GM12878 (cell line): ENCODE data around the gene FAM110A. TPM values are rescaled to one million over a fixed set of nuclear protein-coding genes. Genes with fewer than 3 reads are reported as not detected.

Source experiments
- ATAC-seq: fragments of 200-7000 bp; cut with Tn5 transposase; 3 replicates; pipeline ENCODE4 v1.9.1; 2020; ENCODE audit warnings: mild to moderate bottlenecking, moderate library complexity
- BruUV-seq: library from RNA; stranded (reverse); fragments of 400-500 nt; replicated peaks from 2 replicates; lab custom pipeline; 2021; lab: Mats Ljungman, UMichigan
- CTCF ChIA-PET: fragments of 300-600 bp; sonication (Branson Sonifier 250); formaldehyde crosslinking; extraction: SDS; loops from one replicate; lab custom pipeline; 2021; ENCODE audit warnings: inconsistent platforms; lab: Yijun Ruan, JAX
- POLR2A ChIA-PET: fragments of 350-600 bp; formaldehyde crosslinking; extraction: SDS; loops from one replicate; lab custom pipeline; 2021; ENCODE audit warnings: inconsistent platforms; lab: Charles Lee
- RAD21 ChIA-PET: fragments of 300-600 bp; sonication (Branson Sonifier 250); formaldehyde crosslinking; loops from one replicate; lab custom pipeline; 2023; ENCODE audit warnings: antibody characterized with exemption; ENCODE audit not compliant: unreplicated experiment; lab: Charles Lee
- SMC1A ChIA-PET: fragments of 300-600 bp; sonication (Branson Sonifier 250); formaldehyde crosslinking; loops from one replicate; lab custom pipeline; 2023; ENCODE audit not compliant: unreplicated experiment, uncharacterized antibody; lab: Charles Lee
- DNase-seq: peaks from one replicate; pipeline ENCODE4 v3.0.0-alpha.2; 2011; ENCODE audit warnings: low read depth, low spot score
- FAIRE-seq: peaks from 3 replicates; lab custom pipeline; 2011; peaks lifted over from hg19 to GRCh38; lab: Jason Lieb, UNC
- H2AFZ ChIP-seq: 2 replicates; pipeline ENCODE4 v1.6.0; 2011; ENCODE audit warnings: low read depth, low read length, control low read depth; ENCODE audit not compliant: control insufficient read depth
- H3K27ac ChIP-seq: 2 replicates; pipeline ENCODE4 v1.5.1; 2011; ENCODE audit warnings: control low read depth; ENCODE audit not compliant: control insufficient read depth, insufficient read depth
- H3K27me3 ChIP-seq, 2 experiments: replicated peaks in 1 of 2; 2 replicates each; pipeline versions ENCODE4 v1.6.0 to v1.6.1; 2011; ENCODE audit warnings: low read length in 1 of 2; ENCODE audit not compliant: control insufficient read depth in 2 of 2, insufficient read depth in 2 of 2
- H3K36me3 ChIP-seq, 2 experiments: 2 replicates each; pipeline ENCODE4 v1.5.1; 2011; ENCODE audit warnings: low read length in 1 of 2; ENCODE audit not compliant: control insufficient read depth in 2 of 2, insufficient read depth in 2 of 2
- H3K4me1 ChIP-seq: 2 replicates; pipeline ENCODE4 v1.6.1; 2011; ENCODE audit warnings: mild to moderate bottlenecking, low read length, moderate library complexity, mixed read lengths; ENCODE audit not compliant: control insufficient read depth, insufficient read depth
- H3K4me2 ChIP-seq: 2 replicates; pipeline ENCODE4 v1.6.0; 2011; ENCODE audit warnings: control low read depth; ENCODE audit not compliant: control insufficient read depth, insufficient read depth
- H3K4me3 ChIP-seq: fragments of 200-600 bp; sonication (generic); 2 replicates; pipeline ENCODE4 v1.5.1; 2016
- H3K79me2 ChIP-seq: 2 replicates; pipeline ENCODE4 v1.6.0; 2011; ENCODE audit warnings: low read length; ENCODE audit not compliant: control insufficient read depth, insufficient read depth
- H3K9ac ChIP-seq: 2 replicates; pipeline ENCODE4 v1.8.0; 2011; ENCODE audit warnings: low read length, control low read depth, mixed read lengths; ENCODE audit not compliant: control insufficient read depth, insufficient read depth
- H3K9me3 ChIP-seq: replicated peaks from 3 replicates; pipeline ENCODE4 v1.5.1; 2011; ENCODE audit warnings: mild to moderate bottlenecking, low read length; ENCODE audit not compliant: control insufficient read depth, insufficient read depth
- H4K20me1 ChIP-seq: 2 replicates; pipeline ENCODE4 v1.6.0; 2011; ENCODE audit not compliant: control insufficient read depth, insufficient read depth
- BHLHE40 ChIP-seq, 2 experiments: fragments of 450-650 bp in 1 of 2; IDR thresholded peaks; 2 replicates each; pipeline ENCODE4 v1.6.1; 2011 to 2017; ENCODE audit warnings: low read depth in 2 of 2, borderline replicate concordance in 1 of 2, improper control_type of control experiment in 1 of 2, low read length in 1 of 2, mild to moderate bottlenecking in 1 of 2
- CHD4 ChIP-seq: fragments of 200-600 bp; sonication (generic); IDR thresholded peaks from 2 replicates; pipeline ENCODE4 v1.6.1; 2016; ENCODE audit warnings: mild to moderate bottlenecking
- EED ChIP-seq: sonication (generic); IDR thresholded peaks from 2 replicates; pipeline ENCODE4 v1.6.1; 2016; ENCODE audit warnings: antibody characterized with exemption, low read depth
- HDAC6 ChIP-seq: fragments of 200-600 bp; sonication (generic); IDR thresholded peaks from one replicate; pipeline ENCODE4 v1.8.0; 2017; ENCODE audit warnings: antibody characterized with exemption; ENCODE audit not compliant: unreplicated experiment
- TAF1 ChIP-seq: IDR thresholded peaks from 2 replicates; pipeline ENCODE4 v1.6.1; 2011; ENCODE audit warnings: mild to moderate bottlenecking, low read depth, low read length, borderline replicate concordance
- WGBS: methylation state at CpG from one replicate; pipeline ENCODE4 v1.1.6; 2016; ENCODE audit warnings: low lambda C conversion rate; ENCODE audit not compliant: insufficient replicate concordance, insufficient coverage; ENCODE audit errors: missing lambda C conversion rate; 5-methylcytosine and 5-hydroxymethylcytosine counted together
- in situ Hi-C: fragments of 300-500 bp; cut with MboI; formaldehyde crosslinking; loops from 9 replicates; pipeline ENCODE4 v1.14.3; 2018; ENCODE audit warnings: mixed read lengths
- intact Hi-C: fragments of 100-400 bp; cut with micrococcal nuclease; formaldehyde crosslinking; loops from one replicate; pipeline ENCODE4 v1.14.2; 2022; ENCODE audit not compliant: unreplicated experiment
- polyA plus RNA-seq, 11 experiments: library from polyadenylated mRNA; depleted of rRNA in 4 of 11; unstranded in 6 of 11; stranded (reverse) in 5 of 11; fragments of >200 nt; fragmentation: Nextera tagmentation in 4 of 11; fragmentation: Illumina TruSeq in 1 of 11; extraction: Ambion mirVana in 4 of 11; extraction: Trizol in 1 of 11; gene quantifications; 1 replicate in 1 of 11; 2 replicates in 10 of 11; pipeline versions ENCODE4 v1.2.1 to v1.2.3, GENCODE V29; 2011 to 2016; ENCODE audit warnings: inconsistent platforms in 2 of 11, missing spikeins in 2 of 11, low read depth in 1 of 11
- total RNA-seq, 4 experiments: library from RNA; depleted of rRNA in 3 of 4; stranded (reverse); fragments of >200 nt in 3 of 4; fragmentation: Illumina TruSeq in 1 of 4; extraction: Trizol in 1 of 4; gene quantifications; 2 replicates each; pipeline versions ENCODE4 v1.2.1 to v1.2.3, GENCODE V29; 2013 to 2021
- TF ChIP-seq, protein P1 (sequence below): fragments of 450-650 bp; IDR thresholded peaks from 2 replicates; pipeline ENCODE4 v1.6.1; 2017; ENCODE audit warnings: antibody characterized with exemption, mild to moderate bottlenecking, moderate library complexity

Gene FAM110A
- total and polyA plus RNA-seq, 10 of the 15 experiments (the other 5 are each of a cell fraction or from before 2014, with no cell fraction given): 1.1 to 14.8 (median 7.4) TPM

DNA sequence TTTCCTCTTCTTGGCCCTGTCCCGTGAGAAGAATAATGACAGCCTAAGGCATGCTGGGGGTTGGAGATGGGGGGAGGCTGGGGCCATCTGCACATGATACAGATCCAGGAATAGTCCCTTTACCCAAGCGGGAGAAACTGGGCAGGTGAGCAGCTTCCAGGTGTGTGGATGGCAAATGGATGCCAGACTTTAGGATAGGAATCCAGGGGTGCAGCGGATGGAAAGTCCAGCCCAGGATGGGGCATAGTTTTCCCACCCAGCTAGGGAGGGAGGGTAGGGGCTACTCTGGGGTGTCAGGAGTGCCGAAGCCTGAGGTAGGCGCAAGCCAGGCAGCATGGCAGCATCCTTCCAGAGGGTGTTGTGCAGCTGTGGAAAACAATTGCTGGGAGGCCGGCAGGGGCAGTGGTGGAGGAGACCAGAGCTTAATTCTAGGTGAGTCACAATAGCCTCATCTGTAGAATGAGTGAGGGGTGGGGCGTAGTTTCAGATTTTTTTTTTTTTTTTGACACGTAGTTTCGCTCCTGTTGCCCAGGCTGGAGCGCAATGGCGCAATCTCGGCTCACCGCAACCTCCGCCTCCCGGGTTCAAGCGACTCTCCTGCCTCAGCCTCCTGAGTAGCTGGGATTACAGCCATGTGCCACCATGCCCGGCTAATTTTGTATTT lies 15.4 kb upstream of the FAM110A start:
- ChIA-PET POLR2A (interaction anchor here (0.5 kb wide), 2 partner anchors 12 to 50 kb away, joined by 4 to 9 read pairs; no protein-coding TSS in a partner anchor), CTCF (interaction anchor here (0.6 to 7.0 kb wide), 20 partner anchors 9 to 1154 kb away, joined by 3 to 142 read pairs (median 4); partner anchors contain the start of gene FAM110A), SMC1A (interaction anchor here (0.6 to 4.4 kb wide), 8 partner anchors 9 to 289 kb away, joined by 3 to 52 read pairs (median 3); no protein-coding TSS in a partner anchor), RAD21 (interaction anchor here (0.6 to 6.0 kb wide), 9 partner anchors 15 to 389 kb away, joined by 3 to 94 read pairs (median 3); no protein-coding TSS in a partner anchor)
- Histone ChIP-seq H3K4me2 (no peak overlapping the region), H3K79me2 (no peaks in the 10 kb centered on the region), H3K4me1 (no peaks in the 10 kb centered on the region), H3K9me3 (no peaks in the 10 kb centered on the region), H3K27me3 (no peaks in the 10 kb centered on the region), H3K27ac (no peak overlapping the region), H4K20me1 (no peaks in the 10 kb centered on the region; the same call in 1 of the 2 replicates), H3K36me3 (no peaks in the 10 kb centered on the region), H3K9ac (no peak overlapping the region), H3K4me3 (no peak overlapping the region), H2AFZ (no peak overlapping the region)
- no peak for FAIRE-seq
- intact Hi-C loops (loop anchor here (5.0 kb wide), 2 partner anchors 44 to 289 kb away; no protein-coding TSS in a partner anchor), in situ Hi-C loops (loop anchor here (5.0 kb wide), 2 partner anchors 139 to 394 kb away; no protein-coding TSS in a partner anchor)
- no peak for TF ChIP-seq EED
- no peak for TF ChIP-seq HDAC6
- no peak for TF ChIP-seq BHLHE40 (IDR thresholded peaks at IDR 0.05; ENCODE audit: borderline replicate concordance in 1 of 2, low read depth in 2 of 2, low read length in 1 of 2)
- TF ChIP-seq, protein P1, sequence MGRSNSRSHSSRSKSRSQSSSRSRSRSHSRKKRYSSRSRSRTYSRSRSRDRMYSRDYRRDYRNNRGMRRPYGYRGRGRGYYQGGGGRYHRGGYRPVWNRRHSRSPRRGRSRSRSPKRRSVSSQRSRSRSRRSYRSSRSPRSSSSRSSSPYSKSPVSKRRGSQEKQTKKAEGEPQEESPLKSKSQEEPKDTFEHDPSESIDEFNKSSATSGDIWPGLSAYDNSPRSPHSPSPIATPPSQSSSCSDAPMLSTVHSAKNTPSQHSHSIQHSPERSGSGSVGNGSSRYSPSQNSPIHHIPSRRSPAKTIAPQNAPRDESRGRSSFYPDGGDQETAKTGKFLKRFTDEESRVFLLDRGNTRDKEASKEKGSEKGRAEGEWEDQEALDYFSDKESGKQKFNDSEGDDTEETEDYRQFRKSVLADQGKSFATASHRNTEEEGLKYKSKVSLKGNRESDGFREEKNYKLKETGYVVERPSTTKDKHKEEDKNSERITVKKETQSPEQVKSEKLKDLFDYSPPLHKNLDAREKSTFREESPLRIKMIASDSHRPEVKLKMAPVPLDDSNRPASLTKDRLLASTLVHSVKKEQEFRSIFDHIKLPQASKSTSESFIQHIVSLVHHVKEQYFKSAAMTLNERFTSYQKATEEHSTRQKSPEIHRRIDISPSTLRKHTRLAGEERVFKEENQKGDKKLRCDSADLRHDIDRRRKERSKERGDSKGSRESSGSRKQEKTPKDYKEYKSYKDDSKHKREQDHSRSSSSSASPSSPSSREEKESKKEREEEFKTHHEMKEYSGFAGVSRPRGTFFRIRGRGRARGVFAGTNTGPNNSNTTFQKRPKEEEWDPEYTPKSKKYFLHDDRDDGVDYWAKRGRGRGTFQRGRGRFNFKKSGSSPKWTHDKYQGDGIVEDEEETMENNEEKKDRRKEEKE: no peak
- TF ChIP-seq TAF1: no peak
- no peak for TF ChIP-seq CHD4
- no peak for ATAC-seq
- no TSS peak for BruUV-seq
- no peak for DNase-seq
- WGBS: 61% methylated on average over 17 of the region's 17 CpGs
